Astrocyte of the cerebellum (primary cell): Measurements from ENCODE around the gene ADAMTS17.

ENCODE experiments used
- DNase-seq: peaks from one replicate; pipeline ENCODE4 v3.0.0-alpha.2; 2011; ENCODE audit warnings: low read depth
- H3K4me3 ChIP-seq: 2 replicates; pipeline ENCODE4 v1.5.1; 2011; ENCODE audit warnings: mild to moderate bottlenecking, low read depth, low read length, moderate library complexity
- CTCF ChIP-seq: IDR thresholded peaks from 2 replicates; pipeline ENCODE4 v1.5.1; 2012; ENCODE audit warnings: low read length, low read depth, moderate library complexity, mild to moderate bottlenecking; ENCODE audit errors: missing control alignments
- in situ Hi-C: cut with HindIII; loops from 2 replicates; pipeline ENCODE4 v1.10.0; 2017; ENCODE audit warnings: low sequenced_read_pairs

ADAMTS17 gene

GRCh38 chr15:100107606-100108225, 234.1 kb downstream of the ADAMTS17 start:
- DNase-seq, result no peak
- H3K4me3 ChIP-seq, result no peak overlapping the region
- in situ Hi-C loops, result no loop called here
- TF ChIP-seq CTCF, result no peak

GRCh38 chr15:100107151-100107550, 234.6 kb downstream of the ADAMTS17 start:
- in situ Hi-C loops, result no loop called here
- no peak for DNase-seq
- no peak overlapping the region for H3K4me3 ChIP-seq
- no peak for TF ChIP-seq CTCF

- in situ Hi-C loops, result no loop called here
- DNase-seq, result no peak
These were observed 235.0 kb downstream of the ADAMTS17 start for GRCh38 chr15:100106732-100107131.

GRCh38 chr15:100105101-100105500, 236.7 kb downstream of the ADAMTS17 start:
- no peak overlapping the region for H3K4me3 ChIP-seq
- in situ Hi-C loops, result no loop called here
- TF ChIP-seq CTCF, result no peak

More at GRCh38 chr15:100106732-100107131, 235.0 kb downstream of the ADAMTS17 start:
- H3K4me3 ChIP-seq, result no peak overlapping the region
- no peak for TF ChIP-seq CTCF

GRCh38 chr15:100104245-100104644, 237.5 kb downstream of the ADAMTS17 start:
- no peak for DNase-seq
- TF ChIP-seq CTCF, result no peak
- no peak overlapping the region for H3K4me3 ChIP-seq
- in situ Hi-C loops, result no loop called here

More at GRCh38 chr15:100105101-100105500, 236.7 kb downstream of the ADAMTS17 start:
- no peak for DNase-seq

GRCh38 chr15:100103828-100104227, 237.9 kb downstream of the ADAMTS17 start:
- H3K4me3 ChIP-seq, result no peak overlapping the region
- TF ChIP-seq CTCF, result no peak
- in situ Hi-C loops, result no loop called here
- DNase-seq, result no peak
